HG03520 (cell line): ENCODE data around the gene RAB11FIP3.

ENCODE experiments used
- ATAC-seq: cut with Tn5 transposase; IDR thresholded peaks from one replicate; pipeline ENCODE4 v1.9.1; 2021; ENCODE audit warnings: mild to moderate bottlenecking, moderate library complexity; ENCODE audit not compliant: unreplicated experiment

RAB11FIP3 gene

DNA sequence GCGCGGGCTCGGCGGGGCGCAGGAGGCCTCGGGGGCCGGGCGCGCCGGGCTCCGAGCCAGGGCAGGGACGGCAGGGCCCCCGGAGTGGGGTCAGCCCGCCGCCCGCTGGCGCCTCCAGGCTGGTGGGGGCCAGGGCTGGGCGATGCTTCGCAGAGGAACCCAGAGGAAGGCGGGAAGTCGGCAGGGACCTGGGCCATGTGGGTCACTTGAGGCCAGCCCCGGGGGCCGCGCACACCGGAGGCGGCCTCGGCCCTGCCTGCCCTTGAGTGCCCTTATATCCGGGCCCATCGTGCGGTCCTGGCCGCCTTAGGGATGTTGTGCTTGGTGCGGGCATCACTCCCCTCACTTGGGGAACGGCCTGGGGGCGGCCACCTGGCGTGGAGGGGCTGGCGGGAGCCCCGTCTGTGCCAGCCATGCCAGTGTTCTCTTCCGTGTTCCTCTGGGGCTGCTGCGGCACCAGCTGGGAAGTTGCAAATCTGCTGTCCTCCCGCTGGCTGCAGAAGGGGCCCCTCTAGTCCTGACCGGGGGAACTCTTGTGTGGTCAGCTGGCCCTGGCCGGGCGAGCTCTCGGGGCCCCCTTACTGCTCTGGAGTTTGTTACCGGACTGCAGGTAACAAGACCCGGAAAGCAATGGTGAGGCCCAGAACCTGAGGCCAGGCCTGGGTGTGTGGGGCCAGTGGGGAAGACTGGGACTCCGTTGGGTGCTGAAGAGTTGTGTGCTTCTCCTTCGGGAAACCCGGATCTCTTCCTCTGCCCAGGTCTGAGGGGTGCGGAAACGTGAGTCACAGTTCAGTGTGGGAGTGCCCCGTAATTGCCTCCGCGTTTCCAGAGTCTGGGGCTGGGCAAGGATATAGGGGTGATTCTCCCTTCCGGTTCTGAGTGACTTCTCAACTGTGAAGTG, 102.9 kb downstream of the RAB11FIP3 start:
- peak; percentile 11 for ATAC-seq

DNA sequence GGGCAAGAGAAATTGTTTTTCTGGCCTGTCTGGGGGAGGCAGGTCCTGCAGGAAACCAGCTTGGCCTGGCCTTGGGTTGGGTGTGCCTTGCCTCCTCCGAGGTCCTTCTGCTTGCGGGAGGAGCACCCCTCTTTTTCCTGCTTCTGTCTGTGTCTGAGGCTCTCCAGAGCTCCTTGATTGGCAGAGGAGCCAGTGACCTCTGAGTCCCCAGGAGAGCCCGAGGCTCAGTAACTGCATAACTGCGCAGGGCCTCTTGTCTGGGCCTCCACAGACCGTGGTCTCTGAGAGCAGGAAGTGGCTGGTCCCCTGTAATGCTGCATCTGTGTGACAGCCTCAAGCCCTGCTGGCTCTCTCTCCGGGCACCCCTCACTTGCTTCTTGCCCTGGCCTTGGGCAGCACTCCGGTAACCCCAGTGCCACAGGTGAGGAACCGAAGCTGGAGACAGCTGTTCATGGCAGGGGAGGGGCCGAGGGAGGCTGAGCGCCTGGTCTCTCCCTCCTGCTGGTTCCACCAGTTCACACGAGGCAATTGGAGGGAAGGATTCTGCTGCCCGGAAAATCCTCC, 103.6 kb downstream of the RAB11FIP3 start:
- ATAC-seq, result no peak

DNA sequence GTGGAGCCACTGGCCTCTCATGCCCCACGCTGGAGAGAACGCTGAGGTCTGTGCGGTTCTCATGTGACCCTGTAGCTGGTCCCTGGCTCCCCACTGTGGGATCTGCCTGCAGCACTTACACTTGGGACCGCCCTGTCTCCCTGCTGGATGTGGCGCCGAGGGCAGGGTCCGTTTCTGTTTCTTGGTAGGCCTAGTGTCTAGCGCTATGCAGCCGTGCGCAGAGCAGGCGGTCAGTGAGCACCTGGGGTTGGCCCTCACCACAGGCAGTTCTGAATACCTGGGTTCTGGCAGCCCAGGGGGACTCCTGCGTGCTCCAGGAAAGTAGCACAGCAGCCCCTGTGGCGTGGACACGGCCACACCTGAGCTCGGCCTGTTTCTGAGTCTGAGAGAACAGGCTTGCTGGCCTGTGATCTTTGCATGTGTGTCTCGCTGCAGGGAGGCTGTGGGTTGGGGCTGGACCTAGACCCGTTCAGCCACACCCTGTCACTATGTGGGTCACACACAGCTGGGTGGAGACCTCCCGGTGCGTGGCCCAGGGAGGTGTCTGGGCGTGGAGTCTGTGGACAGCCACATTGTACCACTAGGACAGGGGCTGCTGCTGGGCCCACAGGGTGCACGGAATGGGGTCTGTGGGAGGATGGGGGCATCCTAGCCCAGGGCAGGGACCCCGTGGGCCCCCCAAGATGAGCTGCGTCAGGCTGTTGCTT, 104.8 kb downstream of the RAB11FIP3 start:
- no peak for ATAC-seq

DNA sequence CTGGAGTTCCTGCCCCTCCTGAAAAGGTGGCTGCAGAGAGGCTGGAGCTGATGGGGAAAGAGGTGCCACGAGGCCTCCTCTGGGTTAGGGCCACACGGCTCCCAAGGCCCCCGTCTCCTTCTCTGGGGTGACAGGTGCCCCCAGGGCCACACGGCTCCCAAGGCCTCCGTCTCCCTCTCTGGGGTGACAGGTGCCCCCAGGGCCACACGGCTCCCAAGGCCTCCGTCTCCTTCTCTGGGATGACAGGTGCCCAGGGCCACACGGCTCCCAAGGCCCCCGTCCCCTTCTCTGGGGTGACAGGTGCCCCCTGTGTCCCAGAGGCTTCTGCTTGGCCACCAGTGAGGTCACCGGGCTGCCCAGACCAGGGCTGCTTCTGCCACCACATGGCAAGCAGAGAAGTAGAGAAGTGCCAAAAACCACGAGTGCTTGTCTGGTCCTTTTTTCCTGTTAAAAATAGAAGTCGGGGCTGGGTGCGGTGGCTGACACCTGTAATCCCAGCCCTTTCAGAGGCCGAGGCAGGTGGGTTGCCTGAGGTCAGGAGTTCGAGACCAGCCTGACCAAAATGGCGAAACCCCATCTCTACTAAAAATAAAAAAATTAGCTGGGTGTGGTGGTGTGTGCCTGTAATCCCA, 106.2 kb downstream of the RAB11FIP3 start:
- ATAC-seq, result no peak

DNA sequence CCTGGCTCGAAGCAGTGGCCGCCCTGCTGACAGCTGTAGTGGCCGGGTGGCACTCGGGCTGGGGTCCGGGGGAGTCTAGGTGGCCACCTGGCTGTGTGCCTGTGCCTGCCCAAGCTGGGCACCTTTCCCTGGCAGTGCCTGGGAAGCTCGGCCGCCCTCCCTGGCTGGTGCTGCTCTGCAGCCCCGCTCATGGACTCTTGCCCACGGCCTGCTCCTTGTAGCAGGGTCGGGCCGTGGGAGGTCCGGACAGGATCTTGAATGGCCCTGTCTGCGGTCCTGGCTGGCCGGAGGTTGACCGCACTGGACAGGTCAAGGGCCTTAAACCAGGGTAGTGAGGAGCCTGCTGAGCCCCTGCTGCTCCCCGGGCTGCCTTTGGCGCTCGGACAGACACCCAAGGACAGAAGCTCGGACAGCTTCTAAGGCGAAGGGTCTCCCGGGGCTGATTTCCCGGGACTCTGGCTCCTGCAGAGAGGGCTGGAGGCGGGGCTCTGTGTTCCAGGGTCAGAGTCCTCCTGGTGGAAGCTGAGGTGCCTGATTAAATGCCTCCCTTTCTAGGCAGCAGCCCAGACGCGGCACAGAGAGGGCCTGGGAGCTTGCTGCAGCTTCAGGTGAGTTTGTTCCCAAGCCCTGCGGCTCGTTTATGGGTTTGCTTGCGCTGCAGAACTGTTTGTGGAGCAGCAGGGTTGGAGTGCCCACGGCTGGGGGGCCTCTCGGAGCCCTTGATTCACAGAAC, 108.1 kb downstream of the RAB11FIP3 start:
- no peak for ATAC-seq

DNA sequence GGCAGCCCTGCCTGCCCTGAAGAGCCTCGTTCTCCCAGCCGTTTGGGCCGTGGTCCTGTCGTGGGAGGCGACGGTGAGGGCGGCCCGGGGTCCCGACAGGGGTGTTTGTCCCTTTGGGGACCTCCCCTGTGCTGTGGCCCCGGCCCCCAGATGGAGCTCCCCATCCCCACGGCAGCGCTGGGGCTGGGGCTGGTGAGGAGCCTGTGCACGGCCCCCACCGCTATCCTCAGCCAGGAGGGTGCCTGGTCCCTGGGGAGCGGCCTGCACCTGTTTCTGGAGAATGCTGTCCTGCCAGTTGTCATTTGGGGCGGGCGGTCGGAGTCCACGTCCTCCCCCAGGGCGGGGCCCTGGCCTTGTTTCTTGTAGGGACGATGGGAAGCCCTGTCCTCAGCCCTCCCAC, 108.7 kb downstream of the RAB11FIP3 start:
- no peak for ATAC-seq

DNA sequence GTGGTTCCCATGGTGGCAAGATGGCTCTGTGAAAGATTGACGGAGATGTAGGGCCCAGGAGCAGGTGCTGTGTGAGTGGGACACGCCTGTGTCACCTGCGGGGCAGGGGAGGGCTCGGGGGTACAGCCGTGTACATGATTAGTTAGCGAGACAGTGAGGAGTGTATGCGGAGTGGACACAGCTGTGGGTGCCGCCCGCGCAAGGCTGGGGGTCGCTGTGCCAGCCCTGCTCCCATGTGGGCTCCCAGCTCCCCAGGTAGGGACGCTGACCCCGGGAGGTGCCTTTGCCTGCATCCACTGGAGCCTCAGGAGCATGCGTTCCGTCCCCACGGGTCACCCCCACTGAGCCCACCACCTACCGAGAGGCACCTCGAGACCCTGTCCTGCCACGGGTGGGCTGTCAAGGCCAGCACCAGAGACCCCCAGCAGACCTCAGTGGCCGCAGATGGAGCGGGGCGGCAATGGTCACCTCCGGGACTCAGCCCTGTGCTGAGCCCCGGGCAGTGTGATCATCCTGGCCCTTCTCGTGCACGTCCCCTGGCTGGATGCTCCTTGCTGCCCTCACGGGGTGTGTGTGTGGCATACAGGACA, 109.5 kb downstream of the RAB11FIP3 start:
- ATAC-seq, result no peak

DNA sequence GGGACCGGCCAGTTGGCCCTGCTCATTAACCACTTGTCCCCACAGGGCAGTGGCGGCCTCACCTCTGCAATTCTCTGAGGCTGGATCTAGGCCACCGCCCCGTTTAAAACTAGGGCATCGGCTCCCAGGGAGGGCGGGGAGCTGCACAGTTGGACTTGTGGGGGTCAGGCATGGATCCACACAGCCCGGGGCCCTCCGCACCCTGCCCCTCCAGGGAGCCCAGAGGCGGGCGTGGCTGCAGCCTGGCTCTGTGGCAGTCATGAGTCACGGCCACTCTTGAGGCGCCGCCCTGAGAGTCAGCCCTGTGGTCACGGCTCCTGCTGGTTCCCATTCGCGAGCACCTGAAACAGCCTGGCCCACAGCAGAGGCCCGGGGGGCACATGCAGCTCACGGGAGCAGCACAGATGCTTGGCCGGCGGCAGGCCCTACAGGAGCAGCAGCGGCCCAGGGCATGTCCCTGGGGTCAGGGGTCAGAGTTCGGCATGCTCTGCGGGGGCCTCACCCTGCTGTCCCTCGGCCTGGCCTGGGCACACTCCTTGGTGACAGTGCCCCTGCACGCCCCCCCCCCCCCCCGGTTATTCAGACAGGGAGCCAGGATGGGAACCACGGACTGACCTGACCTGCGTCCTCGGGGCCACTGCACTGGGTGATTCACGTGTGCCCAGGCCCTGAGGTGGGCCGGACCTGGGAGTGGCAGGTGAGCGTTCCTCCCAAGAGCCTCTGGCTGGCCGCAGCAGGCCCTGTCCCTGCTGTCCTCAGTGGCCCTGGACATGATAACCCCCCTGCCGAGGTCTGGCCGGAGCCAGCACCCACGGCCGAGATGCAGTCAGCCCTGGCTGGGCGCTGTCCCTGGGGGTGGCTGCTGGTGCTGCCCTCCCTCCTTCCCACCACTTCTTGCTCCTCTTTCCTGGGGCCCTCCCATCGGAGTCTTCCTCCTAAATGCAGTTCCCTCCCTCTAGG, 110.3 kb downstream of the RAB11FIP3 start:
- no peak for ATAC-seq

DNA sequence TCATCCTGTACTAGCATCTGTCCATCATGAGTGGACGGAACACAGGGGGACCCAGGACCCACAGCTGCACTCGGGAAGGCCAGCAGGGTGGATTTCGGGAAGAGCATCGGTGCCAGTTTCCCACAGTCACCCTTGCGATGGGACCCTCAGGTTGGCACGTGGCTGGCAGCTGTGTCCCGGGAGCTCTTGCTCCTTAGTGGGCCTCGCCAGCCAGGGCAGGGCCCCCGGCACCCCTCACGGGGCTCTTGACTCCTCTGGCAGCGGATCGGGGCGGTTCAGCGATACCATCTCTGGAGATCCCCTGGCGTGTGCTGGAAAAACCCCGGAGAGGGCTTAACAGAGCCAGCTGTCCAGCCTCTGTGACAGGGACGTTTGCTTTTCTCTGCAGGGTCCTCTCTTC, 111.3 kb downstream of the RAB11FIP3 start:
- ATAC-seq, result no peak

DNA sequence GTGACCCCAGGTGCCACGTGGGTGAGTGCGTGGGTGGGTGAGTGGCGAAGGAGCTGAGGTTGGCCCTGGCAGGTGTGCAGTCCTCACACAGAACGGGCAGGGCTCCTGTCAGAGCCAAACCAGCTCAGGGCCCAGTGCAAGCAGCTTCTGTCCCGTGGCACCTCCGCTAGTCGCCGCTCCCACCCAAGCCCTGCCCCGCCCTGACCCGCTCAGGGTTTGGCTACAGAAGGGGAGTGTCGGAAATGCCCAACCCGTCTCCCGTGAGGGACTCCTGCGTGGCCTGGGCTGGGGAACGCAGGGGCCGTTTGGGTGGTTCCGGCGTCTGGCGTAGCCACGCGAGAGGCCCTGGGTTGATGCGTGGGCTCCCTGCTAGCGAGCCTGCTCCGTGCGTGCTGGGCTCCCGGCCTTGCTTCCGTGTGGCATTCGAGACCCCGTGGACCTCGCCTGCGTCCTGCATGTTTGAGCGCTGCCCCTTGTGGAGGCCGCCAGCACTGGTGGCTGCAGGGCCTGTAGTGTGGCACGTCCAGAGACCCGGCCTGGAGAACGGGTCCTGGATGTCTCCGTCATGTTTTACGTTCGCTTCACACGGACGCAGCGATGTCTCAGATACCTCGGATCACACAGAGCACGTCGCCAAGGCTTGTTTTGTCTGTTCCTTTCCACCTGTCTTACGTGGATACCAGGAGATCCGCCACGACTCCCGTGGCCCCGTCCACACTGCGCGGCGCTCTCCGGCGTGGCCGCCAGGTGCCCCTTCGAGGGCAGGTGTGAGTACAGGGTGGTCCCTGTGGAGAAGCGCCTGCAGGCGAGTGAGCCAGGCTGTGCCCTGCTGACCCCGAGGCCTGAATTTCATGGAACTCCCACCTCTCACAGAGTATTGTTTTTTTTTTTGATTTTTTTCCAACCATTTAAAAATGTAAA, 112.2 kb downstream of the RAB11FIP3 start:
- no peak for ATAC-seq

DNA sequence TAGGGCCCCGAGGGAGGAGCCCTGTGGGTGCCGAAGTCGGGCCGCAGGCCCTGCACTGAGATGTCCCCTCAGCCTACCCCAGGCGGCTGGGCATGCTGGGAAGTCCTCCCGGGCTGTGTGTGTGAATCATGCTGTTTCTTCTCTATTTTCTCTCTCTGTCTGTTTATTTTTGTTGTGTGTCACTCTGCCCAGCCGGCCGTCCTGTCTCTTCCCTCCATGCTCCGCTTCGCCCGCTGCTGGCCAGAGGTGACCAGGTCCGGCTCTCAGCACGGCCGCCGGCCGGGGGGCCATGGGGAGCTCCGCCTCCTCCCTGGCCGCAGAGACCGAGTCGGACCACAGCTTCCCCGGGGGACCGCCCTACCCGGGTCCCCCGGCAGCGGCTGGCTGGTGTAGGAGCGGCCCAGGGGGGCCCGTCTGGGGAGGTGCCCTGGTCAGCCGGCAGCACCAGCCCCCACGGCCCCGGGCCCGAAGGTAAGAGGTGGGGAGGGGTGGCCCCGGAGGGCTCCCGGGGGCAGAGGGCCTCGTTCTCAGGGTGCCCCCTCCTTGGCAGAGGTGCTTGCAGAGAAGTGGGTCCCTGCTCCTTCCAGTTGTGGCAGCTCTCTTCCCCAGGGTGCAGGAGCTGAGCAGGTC, 114.6 kb downstream of the RAB11FIP3 start:
- no peak for ATAC-seq

DNA sequence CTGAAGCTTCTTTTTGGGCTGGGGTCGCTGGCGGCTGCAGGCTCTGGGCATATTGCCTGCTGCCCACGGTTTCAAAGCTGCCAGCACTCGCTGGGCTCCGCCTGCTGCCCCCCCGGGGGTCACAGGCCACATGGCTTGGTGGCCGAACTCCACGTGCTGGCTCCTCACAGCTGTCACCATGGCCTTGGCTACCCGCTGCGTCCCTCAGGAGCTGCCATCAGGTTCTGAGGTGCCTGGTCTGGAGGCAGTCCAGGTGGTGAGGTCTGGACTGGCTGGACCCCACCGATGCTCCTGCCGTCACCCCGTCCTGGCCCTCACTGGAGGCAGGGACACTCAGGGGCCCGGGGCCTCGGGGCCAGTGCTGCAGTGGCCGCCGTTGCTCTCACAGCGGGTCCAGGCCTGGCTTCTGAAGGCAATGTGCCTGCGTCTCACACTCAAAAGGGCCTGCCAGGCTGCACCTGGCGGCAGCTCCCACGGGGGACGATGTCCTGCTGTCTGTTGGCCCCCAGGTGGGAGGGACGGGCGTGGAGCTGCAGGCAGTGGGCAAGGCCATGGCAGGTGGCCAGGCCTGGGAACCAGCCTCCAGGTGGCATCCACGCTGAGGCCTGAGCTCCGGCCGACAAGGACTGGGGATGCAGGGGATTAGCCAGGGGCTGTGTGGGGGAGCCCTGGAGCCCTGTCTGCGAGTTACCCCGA, 115.3 kb downstream of the RAB11FIP3 start:
- no peak for ATAC-seq

DNA sequence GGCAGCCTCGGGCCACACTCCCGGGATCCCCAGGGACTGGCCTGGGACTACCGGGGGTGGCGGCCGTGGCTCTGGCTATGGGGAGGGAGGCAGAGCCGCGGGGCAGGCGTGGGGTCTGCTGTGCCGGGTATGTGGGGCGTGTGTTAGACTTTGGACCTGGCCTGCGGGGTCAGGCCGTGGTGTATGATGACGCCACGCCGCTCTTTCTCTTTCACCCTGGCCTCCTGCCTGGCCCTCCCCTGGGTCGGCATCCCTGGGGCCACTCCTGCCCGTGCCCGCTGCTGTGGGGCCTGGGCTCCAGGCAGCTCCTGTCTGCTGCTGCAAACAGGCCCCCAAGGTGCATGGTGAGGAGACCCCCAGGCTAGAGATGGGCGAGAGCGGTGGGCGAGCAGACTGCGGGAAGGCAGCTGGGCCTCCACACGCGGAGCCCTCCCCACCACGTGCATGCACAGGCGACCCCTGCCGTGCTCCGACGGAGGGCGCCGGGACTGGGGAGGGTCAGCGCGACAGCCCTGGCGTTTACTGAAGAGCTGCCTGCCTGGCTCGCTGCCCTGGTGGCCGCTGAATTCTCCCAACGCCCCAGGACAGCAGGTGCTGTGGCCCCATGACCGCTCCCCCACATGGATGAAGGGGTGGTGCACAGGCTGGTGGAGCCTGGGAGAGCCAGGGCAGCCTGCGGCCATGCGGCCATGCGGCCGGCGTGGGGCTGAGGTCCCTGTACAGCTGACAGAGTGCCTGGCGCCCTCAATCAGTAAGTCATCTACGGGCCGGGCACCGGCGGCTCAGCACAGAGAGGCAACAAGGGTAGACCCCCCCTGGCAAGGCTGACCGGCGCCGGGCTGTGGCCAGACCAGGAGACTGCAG, 118.1 kb downstream of the RAB11FIP3 start:
- no peak for ATAC-seq

DNA sequence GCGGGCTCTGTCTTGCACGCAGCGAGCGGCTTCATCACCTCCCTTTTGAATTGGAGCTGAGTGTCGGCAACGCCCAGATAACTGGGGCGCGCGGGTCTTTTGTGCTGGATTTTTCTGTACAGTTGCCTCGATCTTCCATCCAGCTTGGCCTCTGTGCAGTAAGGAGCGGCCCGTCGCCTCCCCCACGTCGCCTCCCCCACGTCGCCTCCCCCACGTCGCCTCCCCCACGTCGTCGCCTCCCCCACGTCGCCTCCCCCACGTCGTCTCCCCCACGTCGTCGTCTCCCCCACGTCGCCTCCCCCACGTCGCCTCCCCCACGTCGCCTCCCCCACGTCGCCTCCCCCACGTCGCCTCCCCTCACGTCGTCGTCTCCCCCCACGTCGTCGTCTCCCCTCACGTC, 119.1 kb downstream of the RAB11FIP3 start:
- no peak for ATAC-seq

DNA sequence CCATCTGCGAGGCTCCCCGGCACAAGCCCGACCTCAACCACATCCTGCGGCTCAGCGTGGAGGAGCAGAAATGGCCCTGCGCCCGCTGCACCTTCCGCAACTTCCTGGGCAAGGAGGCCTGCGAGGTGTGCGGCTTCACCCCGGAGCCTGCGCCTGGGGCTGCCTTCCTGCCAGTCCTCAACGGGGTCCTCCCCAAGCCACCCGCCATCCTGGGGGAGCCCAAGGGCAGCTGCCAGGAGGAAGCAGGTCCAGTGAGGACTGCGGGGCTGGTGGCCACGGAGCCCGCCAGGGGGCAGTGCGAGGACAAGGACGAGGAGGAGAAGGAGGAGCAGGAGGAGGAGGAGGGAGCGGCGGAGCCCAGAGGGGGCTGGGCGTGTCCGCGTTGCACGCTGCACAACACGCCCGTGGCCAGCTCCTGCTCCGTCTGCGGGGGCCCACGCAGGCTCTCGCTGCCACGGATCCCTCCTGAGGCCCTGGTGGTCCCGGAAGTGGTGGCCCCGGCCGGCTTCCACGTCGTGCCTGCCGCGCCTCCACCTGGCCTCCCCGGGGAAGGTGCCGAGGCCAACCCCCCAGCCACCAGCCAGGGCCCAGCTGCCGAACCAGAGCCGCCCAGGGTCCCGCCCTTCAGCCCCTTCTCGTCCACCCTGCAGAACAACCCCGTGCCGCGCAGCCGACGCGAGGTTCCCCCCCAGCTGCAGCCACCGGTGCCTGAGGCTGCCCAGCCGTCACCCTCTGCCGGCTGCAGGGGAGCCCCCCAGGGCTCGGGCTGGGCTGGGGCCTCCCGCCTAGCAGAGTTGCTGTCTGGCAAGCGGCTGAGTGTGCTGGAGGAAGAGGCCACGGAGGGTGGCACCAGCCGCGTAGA, 121.7 kb downstream of the RAB11FIP3 start:
- ATAC-seq, result no peak
